SK-N-SH (cell line): ENCODE measurements around the gene HSFX2. TPM values are rescaled to one million over a fixed set of nuclear protein-coding genes. Genes with fewer than 3 reads are reported as not detected.
A peak's percentile ranks its signal among the peaks of the same experiment; 100 is the strongest.

Source experiments
- CTCF ChIA-PET: fragments of 300-600, 350-600 bp; formaldehyde crosslinking; extraction: SDS; loops from one replicate; lab custom pipeline; 2021; lab: Yijun Ruan, JAX
- POLR2A ChIA-PET: fragments of 350-600 bp; sonication (Branson Sonifier 250); formaldehyde crosslinking; extraction: SDS; loops from one replicate; lab custom pipeline; 2020; ENCODE audit warnings: antibody characterized with exemption, inconsistent platforms; lab: Yijun Ruan, JAX
- DNase-seq: peaks from one replicate; pipeline ENCODE4 v3.0.0; 2012
- H2AFZ ChIP-seq: fragments of 200-600 bp; sonication (generic); 2 replicates; pipeline ENCODE4 v1.8.1; 2016; ENCODE audit warnings: antibody characterized with exemption, mild to moderate bottlenecking, low read depth
- H3F3A ChIP-seq: fragments of 200-600 bp; sonication (generic); replicated peaks from 2 replicates; pipeline ENCODE3; 2016; ENCODE audit warnings: antibody characterized with exemption, mild to moderate bottlenecking; ENCODE audit not compliant: insufficient read depth
- H3K27ac ChIP-seq, 2 experiments: fragments of 200-500 bp in 1 of 2; fragments of 200-600 bp in 1 of 2; sonication (Bioruptor generic) in 1 of 2; sonication (generic), shearing (Covaris generic) in 1 of 2; 2 replicates each; pipeline versions ENCODE4 v1.5.1 to v1.6.1; 2014 to 2016; ENCODE audit warnings: low read depth in 2 of 2, inconsistent platforms in 1 of 2, low read length in 1 of 2, mild to moderate bottlenecking in 1 of 2, mixed read lengths in 1 of 2
- H3K27me3 ChIP-seq: fragments of 200-600 bp; sonication (generic), shearing (Covaris generic); 2 replicates; pipeline ENCODE4 v1.6.1; 2016; ENCODE audit warnings: mixed run types; ENCODE audit not compliant: insufficient read depth
- H3K36me3 ChIP-seq, 2 experiments: fragments of 200-500 bp in 1 of 2; fragments of 200-600 bp in 1 of 2; sonication (Bioruptor generic) in 1 of 2; sonication (generic) in 1 of 2; replicated peaks in 1 of 2; 2 replicates each; pipeline versions ENCODE3 to v1.5.1; 2014 to 2016; ENCODE audit warnings: low read length in 1 of 2, mild to moderate bottlenecking in 1 of 2; ENCODE audit not compliant: insufficient read depth in 2 of 2, control insufficient read depth in 1 of 2
- H3K4me1 ChIP-seq, 2 experiments: fragments of 200-500 bp in 1 of 2; fragments of 200-600 bp in 1 of 2; sonication (Bioruptor generic) in 1 of 2; sonication (generic), shearing (Covaris generic) in 1 of 2; 2 replicates each; pipeline versions ENCODE4 v1.5.1 to v1.6.1; 2014 to 2016; ENCODE audit warnings: low read depth in 1 of 2, low read length in 1 of 2, mixed run types in 1 of 2; ENCODE audit not compliant: insufficient read depth in 2 of 2, control insufficient read depth in 1 of 2
- H3K4me2 ChIP-seq: fragments of 200-600 bp; sonication (generic), shearing (Covaris generic); 2 replicates; pipeline ENCODE4 v1.6.1; 2017; ENCODE audit warnings: mixed run types
- H3K4me3 ChIP-seq, 2 experiments: fragments of 200-500 bp in 1 of 2; fragments of 200-600 bp in 1 of 2; sonication (Bioruptor generic) in 1 of 2; sonication (generic), shearing (Covaris generic) in 1 of 2; 2 replicates each; pipeline versions ENCODE4 v1.5.1 to v1.8.1; 2014 to 2016; ENCODE audit warnings: low read depth in 2 of 2, inconsistent platforms in 1 of 2, low read length in 1 of 2, mild to moderate bottlenecking in 1 of 2, mixed read lengths in 1 of 2, moderate library complexity in 1 of 2
- H3K79me2 ChIP-seq: fragments of 200-600 bp; sonication (generic); 2 replicates; pipeline ENCODE4 v1.8.1; 2017; ENCODE audit warnings: mild to moderate bottlenecking; ENCODE audit not compliant: insufficient read depth
- H3K9ac ChIP-seq: fragments of 200-600 bp; sonication (generic); 2 replicates; pipeline ENCODE4 v1.6.1; 2017; ENCODE audit warnings: mixed run types
- H3K9me2 ChIP-seq: fragments of 200-600 bp; sonication (generic); 2 replicates; pipeline ENCODE4 v1.6.1; 2017; ENCODE audit warnings: mixed run types
- H3K9me3 ChIP-seq: fragments of 200-600 bp; sonication (generic); 2 replicates; pipeline ENCODE4 v1.6.1; 2017; ENCODE audit warnings: mixed run types, mild to moderate bottlenecking, moderate library complexity
- H4K20me1 ChIP-seq: fragments of 200-600 bp; sonication (generic); 2 replicates; pipeline ENCODE4 v1.6.1; 2017; ENCODE audit warnings: mild to moderate bottlenecking, mixed run types; ENCODE audit not compliant: insufficient read depth
- ELF1 ChIP-seq: IDR thresholded peaks from 2 replicates; pipeline ENCODE4 v1.4.0; 2012
- EP300 ChIP-seq, 2 experiments: IDR thresholded peaks; 2 replicates each; pipeline versions ENCODE4 v1.4.0 to v1.6.1; 2012; ENCODE audit warnings: borderline replicate concordance in 1 of 2, low read depth in 1 of 2, low read length in 1 of 2
- EZH2phosphoT487 ChIP-seq: fragments of 200-600 bp; sonication (generic); IDR thresholded peaks from 2 replicates; pipeline ENCODE4 v1.6.1; 2017; ENCODE audit warnings: low read depth, mixed run types, mild to moderate bottlenecking, antibody characterized with exemption, moderate library complexity, borderline replicate concordance
- GABPA ChIP-seq: IDR thresholded peaks from 2 replicates; pipeline ENCODE4 v1.4.0; 2012; ENCODE audit warnings: low read depth, mild to moderate bottlenecking
- GATA2 ChIP-seq: sonication (generic); formaldehyde crosslinking; IDR thresholded peaks from 2 replicates; pipeline ENCODE4 v1.5.0; 2020; ENCODE audit warnings: mild to moderate bottlenecking, missing genetic modification reagents
- IRF3 ChIP-seq: fragments of 150-350 bp; IDR thresholded peaks from 2 replicates; pipeline ENCODE4 v1.6.1; 2016; ENCODE audit warnings: mild to moderate bottlenecking, low read depth, low read length
- MEF2A ChIP-seq: IDR thresholded peaks from 2 replicates; pipeline ENCODE4 v1.4.0; 2012; ENCODE audit warnings: low read depth, borderline replicate concordance
- MXI1 ChIP-seq: IDR thresholded peaks from 2 replicates; pipeline ENCODE4 v1.6.1; 2012; ENCODE audit warnings: mild to moderate bottlenecking, low read depth, low read length, improper control_type of control experiment
- NRF1 ChIP-seq: IDR thresholded peaks from 2 replicates; pipeline ENCODE4 v1.6.1; 2012; ENCODE audit warnings: low read depth, mild to moderate bottlenecking, low read length
- PBX3 ChIP-seq: IDR thresholded peaks from 2 replicates; pipeline ENCODE4; 2012
- TAF1 ChIP-seq: IDR thresholded peaks from 2 replicates; pipeline ENCODE4 v1.6.1; 2012; ENCODE audit warnings: low read depth, mild to moderate bottlenecking, low read length, moderate library complexity, borderline replicate concordance
- TCF12 ChIP-seq: IDR thresholded peaks from 2 replicates; pipeline ENCODE4 v1.4.0; 2012
- TEAD4 ChIP-seq: IDR thresholded peaks from 2 replicates; pipeline ENCODE4 v1.4.0; 2012; ENCODE audit warnings: mild to moderate bottlenecking, borderline replicate concordance; ENCODE audit not compliant: insufficient read depth
- USF2 ChIP-seq: fragments of 150-350 bp; IDR thresholded peaks from 2 replicates; pipeline ENCODE4 v1.6.1; 2017; ENCODE audit warnings: antibody characterized with exemption, low read length, low read depth, borderline replicate concordance
- YY1 ChIP-seq: IDR thresholded peaks from 2 replicates; pipeline ENCODE4 v1.4.0; 2012; ENCODE audit warnings: low read depth, mild to moderate bottlenecking
- WGBS: methylation state at CpG from one replicate; pipeline ENCODE4 v1.1.6; 2017; ENCODE audit warnings: low lambda C conversion rate; 5-methylcytosine and 5-hydroxymethylcytosine counted together
- polyA plus RNA-seq, 3 experiments: library from polyadenylated mRNA; depleted of rRNA; stranded (reverse); fragments of >200 nt; gene quantifications; 2 replicates each; pipeline ENCODE4 v1.2.3, GENCODE V29; 2012

HSFX2 gene
- polyA plus RNA-seq, 1 of the 3 experiments (the other 2 are of a cell fraction), result 0.07 TPM

- Histone ChIP-seq H4K20me1 (no peaks in the 10 kb centered on the region), H3K9me2 (no peaks in the 10 kb centered on the region), H3K9me3 (no peaks in the 10 kb centered on the region; the same call in 1 of the 2 replicates), H3K4me3 (no peak overlapping the region), H3K79me2 (no peaks in the 10 kb centered on the region), H3K36me3 (no peaks in the 10 kb centered on the region), H3F3A (no peaks in the 10 kb centered on the region), H3K9ac (no peak overlapping the region), H2AFZ (no peak overlapping the region), H3K27ac (no peak overlapping the region), H3K4me1 (no peaks in the 10 kb centered on the region), H3K4me2 (no peak overlapping the region), H3K27me3 (peaks cover 5% of the 10 kb centered on the region; the same call in 1 of the 2 replicates)
- TF ChIP-seq IRF3 (no peak), GABPA (no peak), PBX3 (no peak), TEAD4 (no peak), ELF1 (no peak)
- DNase-seq, result no peak
- CTCF ChIA-PET, result no interaction called here
- POLR2A ChIA-PET, result no interaction called here
These were observed 43.7 kb upstream of the HSFX2 start for GRCh38 chrX:149638860-149639259.

GRCh38 chrX:149633511-149633910 lies 38.4 kb upstream of the HSFX2 start:
- H2AFZ ChIP-seq, result no peak overlapping the region
- no peak overlapping the region for H3K9ac ChIP-seq
- no peak overlapping the region for H3K27ac ChIP-seq
- H3K4me3 ChIP-seq, result no peak overlapping the region
- peaks cover 14% of the 10 kb centered on the region for H3K79me2 ChIP-seq
- no peak overlapping the region for H3K4me2 ChIP-seq
- CTCF ChIA-PET, result interaction anchor here (1.0 kb wide), 1 partner anchor 20 kb away, joined by 3 read pairs; no protein-coding TSS in a partner anchor
- no peak for TF ChIP-seq GATA2 (CRISPR knock-in tag)
- H3K4me1 ChIP-seq, result peaks cover 0 to 11% of the 10 kb centered on the region in 2 experiments; a peak in 2 of 4 replicates
- no peaks in the 10 kb centered on the region for H3F3A ChIP-seq
- no peak for DNase-seq
- no peaks in the 10 kb centered on the region for H3K9me3 ChIP-seq
- H3K36me3 ChIP-seq, result no peaks in the 10 kb centered on the region
- POLR2A ChIA-PET, result no interaction called here
- peaks cover 5% of the 10 kb centered on the region for H3K27me3 ChIP-seq
- peaks cover 4% of the 10 kb centered on the region for H4K20me1 ChIP-seq
- H3K9me2 ChIP-seq, result no peaks in the 10 kb centered on the region

GRCh38 chrX:149631234-149632165 lies 36.4 kb upstream of the HSFX2 start, which contains the start of gene TMEM185A:
TMEM185A (minus strand) TSS chrX:149631792; CDS start chrX:149631580, 212 bp downstream.
- no peaks in the 10 kb centered on the region for H3K9me3 ChIP-seq

More at GRCh38 chrX:149631234-149632165, 36.4 kb upstream of the HSFX2 start, which contains the start of gene TMEM185A:
- peak within 1 kb of the TSS; percentile 65 for H3K9ac ChIP-seq
- peaks cover 4% of the 10 kb centered on the region for H4K20me1 ChIP-seq
- CTCF ChIA-PET, result no interaction called here
- peaks cover 5% of the 10 kb centered on the region for H3K27me3 ChIP-seq
- peak; percentile 88 for DNase-seq
- peak within 1 kb of the TSS; percentile 28 to 50; a peak in 2 of 4 replicates for H3K27ac ChIP-seq
- TF ChIP-seq EP300 (IDR thresholded peaks at IDR 0.05; ENCODE audit: borderline replicate concordance in 1 of 2, low read depth in 1 of 2, low read length in 1 of 2) (peak in 1 of 2 experiments; percentile 17; a peak in 1 of 4 replicates), TAF1 (no peak), MEF2A (no peak), NRF1 (peak; percentile 69), YY1 (no peak), MXI1 (no peak; the same call in 1 of the 2 replicates), EZH2phosphoT487 (no peak), TCF12 (no peak), USF2 (no peak)
- H3K36me3 ChIP-seq, result no peaks in the 10 kb centered on the region
- peak within 1 kb of the TSS; percentile 74 for H3K4me2 ChIP-seq
- peaks cover 0 to 11% of the 10 kb centered on the region in 2 experiments; a peak in 2 of 4 replicates for H3K4me1 ChIP-seq
- peak within 1 kb of the TSS; percentile 64 to 67 for H3K4me3 ChIP-seq
- no peaks in the 10 kb centered on the region for H3F3A ChIP-seq
- 55% methylated on average over 31 of the region's 102 CpGs for WGBS
- H2AFZ ChIP-seq, result peak within 1 kb of the TSS; percentile 68; the same call in 1 of the 2 replicates
- POLR2A ChIA-PET, result no interaction called here
- H3K9me2 ChIP-seq, result no peaks in the 10 kb centered on the region
- peaks cover 27% of the 10 kb centered on the region for H3K79me2 ChIP-seq
